K562 (cell line): ENCODE data around the gene PYGO2. TPM values are rescaled to one million over a fixed set of nuclear protein-coding genes. Genes with fewer than 3 reads are reported as not detected.

Experiments used
- ARID3B ChIP-seq: fragments of 250-450 bp; sonication (Bioruptor Pico); IDR thresholded peaks from 2 replicates; pipeline ENCODE4 v1.4.0; 2020; ENCODE audit warnings: borderline replicate concordance
- CREBBP ChIP-seq: IDR thresholded peaks from one replicate; pipeline ENCODE4 v1.6.1; 2012; ENCODE audit warnings: low read depth, mild to moderate bottlenecking, control low read depth, inconsistent platforms, low read length
- FOS ChIP-seq: IDR thresholded peaks from 3 replicates; pipeline ENCODE4 v1.6.1; 2011; ENCODE audit not compliant: insufficient read length; ENCODE audit errors: extremely low read depth
- FOSL1 ChIP-seq: fragments of 200-800 bp; sonication (Bioruptor generic); conservative IDR thresholded peaks from 2 replicates; pipeline ENCODE4 v1.6.1; 2016; ENCODE audit warnings: missing genetic modification characterization, missing compliant biosample characterization
- FOXJ2 ChIP-seq: fragments of 200-800 bp; sonication (Bioruptor generic); IDR thresholded peaks from 2 replicates; pipeline ENCODE4 v1.6.1; 2016; ENCODE audit warnings: missing genetic modification characterization, missing compliant biosample characterization
- MAFG ChIP-seq: fragments of 450-650 bp; conservative IDR thresholded peaks from 2 replicates; pipeline ENCODE4 v1.6.1; 2016; ENCODE audit warnings: missing genetic modification characterization, missing compliant biosample characterization
- MTF1 ChIP-seq: fragments of 250-450 bp; sonication (Bioruptor Pico); IDR thresholded peaks from 2 replicates; pipeline ENCODE4 v1.9.0; 2021; ENCODE audit warnings: moderate library complexity, mild to moderate bottlenecking, inconsistent platforms, borderline replicate concordance
- NELFE ChIP-seq: IDR thresholded peaks from 2 replicates; pipeline ENCODE4 v1.6.1; 2011; ENCODE audit warnings: mild to moderate bottlenecking; ENCODE audit not compliant: insufficient read depth, insufficient read length
- OTX1 ChIP-seq: fragments of 450-650 bp; formaldehyde crosslinking; IDR thresholded peaks from 2 replicates; pipeline ENCODE4 v1.4.0; 2022; ENCODE audit warnings: mild to moderate bottlenecking
- RERE ChIP-seq: sonication (generic); formaldehyde crosslinking; IDR thresholded peaks from 2 replicates; pipeline ENCODE4 v1.8.0; 2023; ENCODE audit warnings: missing genetic modification reagents, mild to moderate bottlenecking, borderline replicate concordance
- TFE3 ChIP-seq: fragments of 450-650 bp; formaldehyde crosslinking; IDR thresholded peaks from 2 replicates; pipeline ENCODE4 v1.4.0; 2020; ENCODE audit warnings: mild to moderate bottlenecking, mixed read lengths
- ZBTB7A ChIP-seq: IDR thresholded peaks from 2 replicates; pipeline ENCODE4 v1.6.1; 2011; ENCODE audit warnings: low read depth, mild to moderate bottlenecking, low read length, moderate library complexity, borderline replicate concordance; ENCODE audit not compliant: control insufficient read depth
- ZNF133 ChIP-seq: fragments of 250-450 bp; sonication (Bioruptor Pico); IDR thresholded peaks from 2 replicates; pipeline ENCODE4 v1.4.0; 2020; ENCODE audit warnings: mild to moderate bottlenecking
- ZNF592 ChIP-seq: fragments of 450-650 bp; IDR thresholded peaks from 2 replicates; pipeline ENCODE4 v1.6.1; 2017; ENCODE audit warnings: antibody characterized with exemption, mild to moderate bottlenecking
- polyA plus RNA-seq, 8 experiments: library from polyadenylated mRNA; depleted of rRNA in 4 of 8; stranded (reverse) in 5 of 8; unstranded in 3 of 8; fragments of >200 nt; fragmentation: Nextera tagmentation in 2 of 8; fragmentation: Illumina TruSeq in 1 of 8; extraction: Ambion mirVana in 2 of 8; extraction: Trizol in 1 of 8; gene quantifications; 2 replicates each; pipeline versions ENCODE4 v1.2.1 to v1.2.3, GENCODE V29; 2011 to 2014; ENCODE audit warnings: inconsistent platforms in 1 of 8, missing spikeins in 1 of 8
- total RNA-seq, 7 experiments: library from RNA; depleted of rRNA in 6 of 7; stranded (reverse); fragments of >200 nt in 6 of 7; fragmentation: Illumina TruSeq in 2 of 7; extraction: Trizol in 2 of 7; gene quantifications; 2 replicates each; pipeline versions ENCODE4 v1.2.1 to v1.2.3, GENCODE V29; 2011 to 2021; ENCODE audit warnings: low replicate concordance in 1 of 7

The PYGO2 gene
- total and polyA plus RNA-seq, 9 of the 15 experiments (the other 6 are each of a cell fraction or from before 2014, with no cell fraction given) = 8.3 to 36.2 (median 18.2) TPM

GRCh38 chr1:154993572-154994268, 32.1 kb upstream of the PYGO2 start, which contains the start of gene LENEP (continued):
- no peak for TF ChIP-seq RERE (CRISPR knock-in tag)
- no peak for TF ChIP-seq ARID3B (CRISPR knock-in tag)
- TF ChIP-seq FOSL1 (tag) = 0 out of 2 replicates have a peak, but pooled peaks have one; percentile 11
- no peak for TF ChIP-seq NELFE
- TF ChIP-seq ZNF133 (CRISPR knock-in tag) = no peak
- no peak for TF ChIP-seq FOXJ2 (tag)
- TF ChIP-seq MTF1 (CRISPR knock-in tag) = no peak
- no peak for TF ChIP-seq CREBBP
- peak; percentile 52; the same call in 1 of the 2 replicates for TF ChIP-seq MAFG (tag)
- TF ChIP-seq ZNF592 = peak; percentile 55
- no peak for TF ChIP-seq FOS
- no peak for TF ChIP-seq TFE3
- TF ChIP-seq OTX1 (CRISPR knock-in tag) = no peak
- TF ChIP-seq ZBTB7A = peak; percentile 8; the same call in 1 of the 2 replicates
